WTC11 (cell line): Measurements from ENCODE around the gene ZNF19. TPM values are rescaled to one million over a fixed set of nuclear protein-coding genes. Genes with fewer than 3 reads are reported as not detected.

Source experiments
- ELF4 ChIP-seq: sonication (generic); formaldehyde crosslinking; IDR thresholded peaks from 2 replicates; pipeline ENCODE4 v1.8.1; 2022; ENCODE audit warnings: low read depth, mild to moderate bottlenecking, moderate library complexity, missing genetic modification reagents
- GRHL2 ChIP-seq: fragments of 250-450 bp; sonication (Bioruptor Pico); IDR thresholded peaks from 2 replicates; pipeline ENCODE4 v1.8.0; 2022; ENCODE audit warnings: mild to moderate bottlenecking, moderate library complexity; ENCODE audit not compliant: insufficient replicate concordance, severe bottlenecking
- GTF2I ChIP-seq: fragments of 250-450 bp; sonication (Bioruptor Pico); conservative IDR thresholded peaks from 2 replicates; pipeline ENCODE4 v1.4.0; 2021; ENCODE audit warnings: mild to moderate bottlenecking
- KAT7 ChIP-seq: sonication (generic); formaldehyde crosslinking; IDR thresholded peaks from 2 replicates; pipeline ENCODE4 v1.8.1; 2023; ENCODE audit warnings: missing genetic modification reagents, mild to moderate bottlenecking, borderline replicate concordance
- MYBL2 ChIP-seq: sonication (generic); formaldehyde crosslinking; IDR thresholded peaks from 2 replicates; pipeline ENCODE4 v1.8.1; 2023; ENCODE audit warnings: mild to moderate bottlenecking, moderate library complexity, missing genetic modification reagents
- NFE2L1 ChIP-seq: sonication (generic); formaldehyde crosslinking; IDR thresholded peaks from 2 replicates; pipeline ENCODE4 v1.8.1; 2023; ENCODE audit warnings: missing genetic modification reagents
- NFYB ChIP-seq: sonication (generic); formaldehyde crosslinking; conservative IDR thresholded peaks from 2 replicates; pipeline ENCODE4 v1.8.0; 2022; ENCODE audit warnings: low read depth, missing genetic modification reagents
- PRRX2 ChIP-seq: fragments of 250-450 bp; sonication (Bioruptor Pico); IDR thresholded peaks from 2 replicates; pipeline ENCODE4 v1.8.0; 2021; ENCODE audit warnings: mild to moderate bottlenecking
- SMAD3 ChIP-seq: sonication (generic); formaldehyde crosslinking; IDR thresholded peaks from 2 replicates; pipeline ENCODE4 v1.8.0; 2022; ENCODE audit warnings: missing genetic modification reagents, mild to moderate bottlenecking, borderline replicate concordance
- SMAD4 ChIP-seq: sonication (generic); formaldehyde crosslinking; IDR thresholded peaks from 2 replicates; pipeline ENCODE4 v1.8.0; 2022; ENCODE audit warnings: mild to moderate bottlenecking, missing genetic modification reagents
- SOX15 ChIP-seq: fragments of 250-450 bp; sonication (Bioruptor Pico); IDR thresholded peaks from 2 replicates; pipeline ENCODE4 v1.9.0; 2021; ENCODE audit warnings: mild to moderate bottlenecking
- TCF7 ChIP-seq: sonication (generic); formaldehyde crosslinking; IDR thresholded peaks from 2 replicates; pipeline ENCODE4 v1.8.0; 2022; ENCODE audit warnings: mild to moderate bottlenecking, low read depth, missing genetic modification reagents, moderate library complexity
- TEAD1 ChIP-seq: sonication (generic); formaldehyde crosslinking; IDR thresholded peaks from 2 replicates; pipeline ENCODE4 v1.8.0; 2022; ENCODE audit warnings: mild to moderate bottlenecking, missing genetic modification reagents
- ZBTB21 ChIP-seq: sonication (generic); formaldehyde crosslinking; IDR thresholded peaks from 2 replicates; pipeline ENCODE4 v1.8.1; 2023; ENCODE audit warnings: mild to moderate bottlenecking, missing genetic modification reagents, borderline replicate concordance
- ZNF219 ChIP-seq: sonication (generic); formaldehyde crosslinking; IDR thresholded peaks from 2 replicates; pipeline ENCODE4 v1.8.0; 2023; ENCODE audit warnings: missing genetic modification reagents, mild to moderate bottlenecking, borderline replicate concordance
- ZNF232 ChIP-seq: sonication (generic); formaldehyde crosslinking; IDR thresholded peaks from 2 replicates; pipeline ENCODE4 v1.8.0; 2022; ENCODE audit warnings: mild to moderate bottlenecking, missing genetic modification reagents
- ZNF423 ChIP-seq: fragments of 250-450 bp; sonication (Bioruptor Pico); IDR thresholded peaks from 2 replicates; pipeline ENCODE4 v2.1.2; 2022; ENCODE audit warnings: mild to moderate bottlenecking, moderate library complexity
- ZNF671 ChIP-seq: fragments of 250-450 bp; sonication (Bioruptor Pico); IDR thresholded peaks from 2 replicates; pipeline ENCODE4 v1.8.0; 2021; ENCODE audit warnings: mild to moderate bottlenecking
- total RNA-seq: library from RNA; stranded (reverse); gene quantifications from 3 replicates; pipeline ENCODE4 v1.2.3, GENCODE V29; 2021
- TF ChIP-seq, protein P1 (sequence below): sonication (generic); formaldehyde crosslinking; IDR thresholded peaks from 2 replicates; pipeline ENCODE4 v1.8.1; 2023; ENCODE audit warnings: mild to moderate bottlenecking, missing genetic modification reagents, moderate library complexity
- TF ChIP-seq, protein P2 (sequence below): sonication (generic); formaldehyde crosslinking; IDR thresholded peaks from 2 replicates; pipeline ENCODE4 v1.8.1; 2023; ENCODE audit warnings: mild to moderate bottlenecking, missing genetic modification reagents, moderate library complexity
- TF ChIP-seq, protein P3 (sequence below): sonication (generic); formaldehyde crosslinking; IDR thresholded peaks from 2 replicates; pipeline ENCODE4 v1.8.0; 2022; ENCODE audit warnings: mild to moderate bottlenecking, missing genetic modification reagents
- TF ChIP-seq, protein P4 (sequence below): sonication (generic); formaldehyde crosslinking; conservative IDR thresholded peaks from 2 replicates; pipeline ENCODE4 v1.8.1; 2022; ENCODE audit warnings: mild to moderate bottlenecking, missing genetic modification reagents
- TF ChIP-seq, protein P5 (sequence below): sonication (generic); formaldehyde crosslinking; IDR thresholded peaks from 2 replicates; pipeline ENCODE4 v1.8.0; 2023; ENCODE audit warnings: missing genetic modification reagents
- TF ChIP-seq, protein P6 (sequence below): sonication (generic); formaldehyde crosslinking; IDR thresholded peaks from 2 replicates; pipeline ENCODE4 v1.8.1; 2022; ENCODE audit warnings: mild to moderate bottlenecking, missing genetic modification reagents, moderate library complexity, borderline replicate concordance
- TF ChIP-seq, protein P7 (sequence below): sonication (generic); formaldehyde crosslinking; IDR thresholded peaks from 2 replicates; pipeline ENCODE4 v1.8.0; 2022; ENCODE audit warnings: missing genetic modification reagents

Gene ZNF19
- total RNA-seq, 1 experiment from 2014 or later: 4.3 TPM

DNA sequence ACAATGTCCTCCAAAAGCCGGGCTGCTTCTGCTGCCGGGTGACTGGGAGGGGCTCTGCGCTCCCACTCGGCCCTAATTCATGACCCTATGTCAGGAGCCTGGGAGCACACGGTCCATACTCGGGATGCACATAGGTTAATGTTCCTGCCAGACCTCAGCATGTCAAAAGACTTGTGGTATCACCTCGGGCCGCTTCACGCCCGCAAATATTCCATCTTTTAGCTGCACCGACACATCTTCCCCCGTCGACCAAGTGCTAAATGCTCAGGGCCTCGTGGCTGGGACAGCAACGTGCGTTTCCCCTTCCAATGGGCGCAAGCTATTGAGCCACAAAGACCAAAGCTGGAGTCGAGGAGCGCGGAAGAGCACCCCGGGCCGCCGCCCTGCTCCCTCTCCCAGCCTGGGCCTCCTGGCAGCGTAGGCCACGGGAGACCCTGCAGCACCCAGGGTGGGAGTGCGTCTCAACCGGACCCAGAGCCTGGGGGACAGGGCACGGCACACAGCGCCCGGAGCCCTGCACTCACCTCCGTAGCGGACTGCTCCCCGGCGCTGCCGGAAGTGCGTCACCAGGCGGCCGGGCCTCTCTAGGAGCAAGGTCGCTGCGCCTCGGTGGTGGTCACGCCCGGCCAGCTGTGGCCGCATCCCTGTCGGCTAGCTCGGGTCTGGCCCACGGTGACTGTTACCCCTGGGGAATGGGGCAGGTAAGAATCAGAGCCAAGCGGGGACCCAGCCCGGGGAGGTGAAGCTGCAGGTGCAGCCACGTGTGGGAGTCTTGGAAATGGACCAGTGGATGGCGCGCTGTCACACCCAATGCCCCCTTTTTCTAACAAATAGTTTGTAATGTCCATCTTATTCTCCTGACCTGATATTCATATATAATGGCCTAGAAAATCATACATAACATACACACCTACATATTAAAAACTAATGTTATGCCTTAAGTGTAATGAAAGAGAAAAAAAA is 27.2 kb downstream of the ZNF19 start, which contains the start of gene ZNF23 (continued):
- TF ChIP-seq, protein P1, sequence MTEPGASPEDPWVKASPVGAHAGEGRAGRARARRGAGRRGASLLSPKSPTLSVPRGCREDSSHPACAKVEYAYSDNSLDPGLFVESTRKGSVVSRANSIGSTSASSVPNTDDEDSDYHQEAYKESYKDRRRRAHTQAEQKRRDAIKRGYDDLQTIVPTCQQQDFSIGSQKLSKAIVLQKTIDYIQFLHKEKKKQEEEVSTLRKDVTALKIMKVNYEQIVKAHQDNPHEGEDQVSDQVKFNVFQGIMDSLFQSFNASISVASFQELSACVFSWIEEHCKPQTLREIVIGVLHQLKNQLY (CRISPR knock-in tag): peak; percentile 81; the same call in 1 of the 2 replicates
- TF ChIP-seq GTF2I: no peak
- peak; percentile 89 for TF ChIP-seq ZBTB21 (CRISPR knock-in tag)
- TF ChIP-seq SMAD4: no peak
- TF ChIP-seq, protein P2, sequence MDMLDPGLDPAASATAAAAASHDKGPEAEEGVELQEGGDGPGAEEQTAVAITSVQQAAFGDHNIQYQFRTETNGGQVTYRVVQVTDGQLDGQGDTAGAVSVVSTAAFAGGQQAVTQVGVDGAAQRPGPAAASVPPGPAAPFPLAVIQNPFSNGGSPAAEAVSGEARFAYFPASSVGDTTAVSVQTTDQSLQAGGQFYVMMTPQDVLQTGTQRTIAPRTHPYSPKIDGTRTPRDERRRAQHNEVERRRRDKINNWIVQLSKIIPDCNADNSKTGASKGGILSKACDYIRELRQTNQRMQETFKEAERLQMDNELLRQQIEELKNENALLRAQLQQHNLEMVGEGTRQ (CRISPR knock-in tag): peak; percentile 66; the same call in 1 of the 2 replicates
- TF ChIP-seq, protein P3, sequence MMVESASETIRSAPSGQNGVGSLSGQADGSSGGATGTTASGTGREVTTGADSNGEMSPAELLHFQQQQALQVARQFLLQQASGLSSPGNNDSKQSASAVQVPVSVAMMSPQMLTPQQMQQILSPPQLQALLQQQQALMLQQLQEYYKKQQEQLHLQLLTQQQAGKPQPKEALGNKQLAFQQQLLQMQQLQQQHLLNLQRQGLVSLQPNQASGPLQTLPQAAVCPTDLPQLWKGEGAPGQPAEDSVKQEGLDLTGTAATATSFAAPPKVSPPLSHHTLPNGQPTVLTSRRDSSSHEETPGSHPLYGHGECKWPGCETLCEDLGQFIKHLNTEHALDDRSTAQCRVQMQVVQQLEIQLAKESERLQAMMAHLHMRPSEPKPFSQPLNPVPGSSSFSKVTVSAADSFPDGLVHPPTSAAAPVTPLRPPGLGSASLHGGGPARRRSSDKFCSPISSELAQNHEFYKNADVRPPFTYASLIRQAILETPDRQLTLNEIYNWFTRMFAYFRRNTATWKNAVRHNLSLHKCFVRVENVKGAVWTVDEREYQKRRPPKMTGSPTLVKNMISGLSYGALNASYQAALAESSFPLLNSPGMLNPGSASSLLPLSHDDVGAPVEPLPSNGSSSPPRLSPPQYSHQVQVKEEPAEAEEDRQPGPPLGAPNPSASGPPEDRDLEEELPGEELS (CRISPR knock-in tag): no peak
- TF ChIP-seq NFE2L1 (CRISPR knock-in tag): peak; percentile 59; the same call in 1 of the 2 replicates
- TF ChIP-seq, protein P4, sequence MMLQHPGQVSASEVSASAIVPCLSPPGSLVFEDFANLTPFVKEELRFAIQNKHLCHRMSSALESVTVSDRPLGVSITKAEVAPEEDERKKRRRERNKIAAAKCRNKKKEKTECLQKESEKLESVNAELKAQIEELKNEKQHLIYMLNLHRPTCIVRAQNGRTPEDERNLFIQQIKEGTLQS: no peak
- TF ChIP-seq KAT7 (CRISPR knock-in tag): peak; percentile 98
- no peak for TF ChIP-seq ZNF219
- TF ChIP-seq TEAD1 (CRISPR knock-in tag): peak; percentile 52
- 0 out of 2 replicates have a peak, but pooled peaks have one; percentile 65 for TF ChIP-seq SMAD3 (CRISPR knock-in tag)
- TF ChIP-seq, protein P5, sequence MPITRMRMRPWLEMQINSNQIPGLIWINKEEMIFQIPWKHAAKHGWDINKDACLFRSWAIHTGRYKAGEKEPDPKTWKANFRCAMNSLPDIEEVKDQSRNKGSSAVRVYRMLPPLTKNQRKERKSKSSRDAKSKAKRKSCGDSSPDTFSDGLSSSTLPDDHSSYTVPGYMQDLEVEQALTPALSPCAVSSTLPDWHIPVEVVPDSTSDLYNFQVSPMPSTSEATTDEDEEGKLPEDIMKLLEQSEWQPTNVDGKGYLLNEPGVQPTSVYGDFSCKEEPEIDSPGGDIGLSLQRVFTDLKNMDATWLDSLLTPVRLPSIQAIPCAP (CRISPR knock-in tag): no peak
- TF ChIP-seq NFYB (CRISPR knock-in tag): 0 out of 2 replicates have a peak, but pooled peaks have one; percentile 13
- peak; percentile 74; the same call in 1 of the 2 replicates for TF ChIP-seq MYBL2 (CRISPR knock-in tag)
- no peak for TF ChIP-seq GRHL2
- no peak for TF ChIP-seq ZNF671 (CRISPR knock-in tag)
- TF ChIP-seq PRRX2 (CRISPR knock-in tag): no peak
- TF ChIP-seq ZNF232 (CRISPR knock-in tag): peak; percentile 80; the same call in 1 of the 2 replicates
- TF ChIP-seq TCF7 (CRISPR knock-in tag): no peak
- TF ChIP-seq ELF4 (CRISPR knock-in tag): peak; percentile 66; the same call in 1 of the 2 replicates
- TF ChIP-seq, protein P6, sequence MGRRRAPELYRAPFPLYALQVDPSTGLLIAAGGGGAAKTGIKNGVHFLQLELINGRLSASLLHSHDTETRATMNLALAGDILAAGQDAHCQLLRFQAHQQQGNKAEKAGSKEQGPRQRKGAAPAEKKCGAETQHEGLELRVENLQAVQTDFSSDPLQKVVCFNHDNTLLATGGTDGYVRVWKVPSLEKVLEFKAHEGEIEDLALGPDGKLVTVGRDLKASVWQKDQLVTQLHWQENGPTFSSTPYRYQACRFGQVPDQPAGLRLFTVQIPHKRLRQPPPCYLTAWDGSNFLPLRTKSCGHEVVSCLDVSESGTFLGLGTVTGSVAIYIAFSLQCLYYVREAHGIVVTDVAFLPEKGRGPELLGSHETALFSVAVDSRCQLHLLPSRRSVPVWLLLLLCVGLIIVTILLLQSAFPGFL: no peak
- TF ChIP-seq SOX15: no peak
- TF ChIP-seq, protein P7, sequence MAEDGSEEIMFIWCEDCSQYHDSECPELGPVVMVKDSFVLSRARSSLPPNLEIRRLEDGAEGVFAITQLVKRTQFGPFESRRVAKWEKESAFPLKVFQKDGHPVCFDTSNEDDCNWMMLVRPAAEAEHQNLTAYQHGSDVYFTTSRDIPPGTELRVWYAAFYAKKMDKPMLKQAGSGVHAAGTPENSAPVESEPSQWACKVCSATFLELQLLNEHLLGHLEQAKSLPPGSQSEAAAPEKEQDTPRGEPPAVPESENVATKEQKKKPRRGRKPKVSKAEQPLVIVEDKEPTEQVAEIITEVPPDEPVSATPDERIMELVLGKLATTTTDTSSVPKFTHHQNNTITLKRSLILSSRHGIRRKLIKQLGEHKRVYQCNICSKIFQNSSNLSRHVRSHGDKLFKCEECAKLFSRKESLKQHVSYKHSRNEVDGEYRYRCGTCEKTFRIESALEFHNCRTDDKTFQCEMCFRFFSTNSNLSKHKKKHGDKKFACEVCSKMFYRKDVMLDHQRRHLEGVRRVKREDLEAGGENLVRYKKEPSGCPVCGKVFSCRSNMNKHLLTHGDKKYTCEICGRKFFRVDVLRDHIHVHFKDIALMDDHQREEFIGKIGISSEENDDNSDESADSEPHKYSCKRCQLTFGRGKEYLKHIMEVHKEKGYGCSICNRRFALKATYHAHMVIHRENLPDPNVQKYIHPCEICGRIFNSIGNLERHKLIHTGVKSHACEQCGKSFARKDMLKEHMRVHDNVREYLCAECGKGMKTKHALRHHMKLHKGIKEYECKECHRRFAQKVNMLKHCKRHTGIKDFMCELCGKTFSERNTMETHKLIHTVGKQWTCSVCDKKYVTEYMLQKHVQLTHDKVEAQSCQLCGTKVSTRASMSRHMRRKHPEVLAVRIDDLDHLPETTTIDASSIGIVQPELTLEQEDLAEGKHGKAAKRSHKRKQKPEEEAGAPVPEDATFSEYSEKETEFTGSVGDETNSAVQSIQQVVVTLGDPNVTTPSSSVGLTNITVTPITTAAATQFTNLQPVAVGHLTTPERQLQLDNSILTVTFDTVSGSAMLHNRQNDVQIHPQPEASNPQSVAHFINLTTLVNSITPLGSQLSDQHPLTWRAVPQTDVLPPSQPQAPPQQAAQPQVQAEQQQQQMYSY (CRISPR knock-in tag): no peak; the same call in 1 of the 2 replicates
- TF ChIP-seq ZNF423 (CRISPR knock-in tag): no peak
